DMS 273 (cell line): ENCODE data around the gene FILIP1.

Source experiments
- DNase-seq: peaks from one replicate; lab custom pipeline; 2025; ENCODE audit not compliant: unreplicated experiment; lab: John Stamatoyannopoulos, UW

Gene FILIP1

GRCh38 chr6:75279418-75279817 lies 214.2 kb downstream of the FILIP1 start:
- DNase-seq: no peak

DNA sequence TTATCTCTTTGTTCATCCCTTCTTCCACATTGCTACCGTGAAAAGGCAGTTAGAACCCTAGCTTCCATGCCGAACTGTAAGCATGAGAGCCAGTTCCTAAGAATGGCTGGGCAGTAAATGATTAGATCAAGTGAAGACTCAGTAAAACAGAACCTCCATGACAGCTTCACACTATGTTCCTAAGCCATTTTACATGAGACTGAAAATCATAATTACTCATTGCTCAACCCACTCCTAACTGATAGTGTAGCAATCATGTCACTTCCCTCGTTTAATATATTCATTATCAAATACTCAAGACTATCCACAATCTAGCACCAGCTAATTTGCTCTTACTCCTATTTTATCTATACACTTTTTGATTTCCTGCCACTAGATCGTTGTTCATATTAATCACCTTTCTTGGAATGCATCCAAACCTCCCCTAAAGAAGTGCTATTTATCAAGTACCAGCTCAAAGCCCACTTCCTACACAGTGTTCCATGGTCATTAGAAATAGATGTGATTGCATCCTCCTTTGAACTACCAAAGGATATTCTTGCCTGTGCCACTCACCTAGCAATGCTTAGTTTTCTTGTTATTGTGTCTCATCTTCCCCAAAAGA lies 215.0 kb downstream of the FILIP1 start:
- DNase-seq: no peak

GRCh38 chr6:75275067-75275466 lies 218.5 kb downstream of the FILIP1 start:
- DNase-seq: no peak

GRCh38 chr6:75273009-75273408 lies 220.6 kb downstream of the FILIP1 start:
- DNase-seq: no peak

DNA sequence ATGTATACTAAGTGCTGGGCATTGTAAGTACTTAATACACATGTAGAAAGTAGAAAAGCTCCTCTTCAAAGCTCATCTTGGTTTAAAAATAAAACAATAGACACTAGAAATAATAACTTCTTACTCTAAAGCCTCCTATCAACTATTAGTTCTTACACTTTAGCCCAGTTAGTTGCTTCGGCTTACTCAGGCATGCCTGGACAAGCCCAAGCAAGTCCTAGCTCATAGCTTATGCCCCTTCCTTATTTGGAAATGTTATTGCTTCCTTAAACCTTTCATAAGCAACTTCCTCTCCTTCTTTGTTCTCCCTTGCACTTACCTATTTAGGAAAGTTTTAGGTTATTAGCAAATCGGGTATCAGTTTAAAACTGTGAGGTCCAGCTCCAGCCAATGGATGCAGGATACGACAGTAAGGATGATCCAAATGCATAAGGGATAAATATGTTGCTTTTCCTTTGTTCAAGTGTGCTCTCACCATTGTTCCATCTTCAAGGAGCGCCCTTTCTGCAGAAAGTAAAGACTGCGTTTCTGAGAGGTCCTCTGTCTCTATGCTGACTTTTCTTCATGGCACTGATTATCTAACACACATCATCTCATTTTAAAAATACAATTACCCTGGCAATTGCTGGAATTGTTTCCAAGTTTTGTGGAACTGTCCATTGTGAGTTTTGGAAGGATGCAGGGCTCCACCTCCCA lies 221.3 kb downstream of the FILIP1 start:
- DNase-seq: peak; percentile 30

- DNase-seq: no peak
Observed at GRCh38 chr6:75268988-75269354, 224.6 kb downstream of the FILIP1 start.

DNA sequence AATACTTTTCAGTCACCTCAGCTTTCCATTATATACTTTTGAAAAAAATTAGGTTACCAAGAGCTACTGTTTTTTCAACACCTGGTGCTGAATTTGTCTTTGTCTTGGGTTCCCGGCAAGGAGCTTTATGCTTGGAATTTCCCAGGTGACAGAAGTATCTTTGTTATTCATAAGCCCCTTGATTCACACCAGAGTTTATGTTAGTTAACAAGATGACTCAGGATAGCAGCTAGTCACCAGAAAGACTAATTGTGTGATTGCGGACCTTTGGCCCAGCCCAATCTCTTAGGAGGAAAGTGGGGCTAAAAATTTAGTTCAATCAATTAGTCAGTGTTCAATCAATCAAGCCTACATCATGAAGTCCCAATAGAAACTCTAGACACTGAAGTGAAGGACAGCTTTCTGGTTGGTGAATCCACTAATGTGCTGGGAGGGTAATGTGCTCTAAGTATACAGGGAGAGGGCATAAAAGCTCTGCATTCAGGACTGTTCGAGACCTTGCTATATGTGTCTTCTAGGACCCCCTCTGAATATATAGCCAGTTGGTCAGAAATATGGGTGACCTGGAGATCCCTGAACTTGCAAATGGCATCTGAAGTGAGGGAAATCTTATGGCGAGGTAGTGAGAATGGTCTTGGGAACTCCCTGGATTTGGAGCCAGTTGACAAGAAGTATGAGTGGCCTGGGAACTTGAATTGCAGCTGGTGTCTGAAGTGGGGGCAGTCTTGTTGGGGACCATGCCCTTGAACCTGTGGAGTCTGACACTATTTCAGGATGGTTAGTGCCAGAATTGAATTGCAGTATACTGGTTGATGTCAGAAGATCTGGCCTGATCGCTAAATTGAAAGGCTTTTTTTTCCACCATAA lies 225.2 kb downstream of the FILIP1 start:
- DNase-seq: no peak

- DNase-seq: no peak
Observed at GRCh38 chr6:75267461-75267860, 226.1 kb downstream of the FILIP1 start.

GRCh38 chr6:75266716-75267291 lies 226.8 kb downstream of the FILIP1 start:
- peak; percentile 66 for DNase-seq

DNA sequence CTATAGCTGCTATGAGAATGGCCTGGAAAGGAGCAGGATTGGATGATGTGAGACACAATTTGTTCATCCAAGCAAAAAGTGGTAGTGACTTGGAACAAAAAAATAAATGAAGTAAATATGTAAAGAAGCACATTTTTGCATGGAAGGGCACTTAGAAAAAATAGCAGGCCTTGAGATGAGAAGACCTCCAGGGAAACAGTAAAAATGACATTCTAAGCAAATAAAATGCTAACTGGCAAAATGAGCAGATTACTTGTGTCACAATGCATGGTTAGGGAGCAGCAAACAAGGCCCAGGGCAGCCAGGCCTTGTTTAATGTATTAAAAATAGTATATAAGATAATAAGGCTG lies 230.2 kb downstream of the FILIP1 start:
- DNase-seq: no peak

- DNase-seq: no peak
Observed at GRCh38 chr6:75262716-75263400, 230.7 kb downstream of the FILIP1 start.

GRCh38 chr6:75261299-75261698 lies 232.3 kb downstream of the FILIP1 start:
- DNase-seq: no peak

- DNase-seq: no peak
Observed at GRCh38 chr6:75257343-75258087, 236.1 kb downstream of the FILIP1 start.

DNA sequence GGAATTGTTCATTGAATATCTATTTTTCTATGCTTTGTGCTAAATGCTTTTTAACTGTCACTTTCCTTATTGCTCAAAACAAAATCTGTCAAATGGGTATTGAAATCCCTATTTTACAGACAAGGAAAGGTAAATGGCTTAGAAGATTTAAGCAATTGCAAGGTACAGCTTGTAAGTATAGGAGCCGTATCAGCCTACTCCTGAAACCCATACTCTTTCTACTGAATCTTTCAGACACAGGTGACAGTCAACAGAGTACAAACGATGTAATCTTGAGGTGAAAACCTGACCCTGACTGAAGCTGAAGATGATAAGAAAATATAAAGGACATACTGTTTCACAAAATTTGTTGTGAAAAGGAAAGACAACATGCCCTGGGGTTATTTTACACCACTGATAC lies 243.0 kb downstream of the FILIP1 start:
- no peak for DNase-seq

GRCh38 chr6:75249837-75250236 lies 243.8 kb downstream of the FILIP1 start:
- no peak for DNase-seq

DNA sequence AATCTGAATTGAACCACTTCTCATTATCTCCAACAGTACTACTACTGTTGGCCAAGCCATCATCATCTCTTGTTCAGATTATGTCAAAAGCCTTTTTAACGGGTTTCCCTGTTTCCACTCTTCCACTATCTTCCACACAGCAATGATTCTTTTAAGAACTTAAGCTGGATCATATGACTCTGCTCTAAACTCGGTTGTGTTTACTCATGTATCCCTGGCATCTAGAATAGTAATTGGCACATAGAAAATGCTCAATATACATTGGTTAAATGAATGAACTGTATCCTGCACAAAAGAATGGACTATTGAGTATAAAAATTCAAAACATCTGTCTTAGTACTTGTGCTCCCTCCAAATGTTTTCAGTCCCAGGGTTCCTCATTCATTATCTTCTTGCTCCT lies 247.2 kb downstream of the FILIP1 start:
- no peak for DNase-seq

DNA sequence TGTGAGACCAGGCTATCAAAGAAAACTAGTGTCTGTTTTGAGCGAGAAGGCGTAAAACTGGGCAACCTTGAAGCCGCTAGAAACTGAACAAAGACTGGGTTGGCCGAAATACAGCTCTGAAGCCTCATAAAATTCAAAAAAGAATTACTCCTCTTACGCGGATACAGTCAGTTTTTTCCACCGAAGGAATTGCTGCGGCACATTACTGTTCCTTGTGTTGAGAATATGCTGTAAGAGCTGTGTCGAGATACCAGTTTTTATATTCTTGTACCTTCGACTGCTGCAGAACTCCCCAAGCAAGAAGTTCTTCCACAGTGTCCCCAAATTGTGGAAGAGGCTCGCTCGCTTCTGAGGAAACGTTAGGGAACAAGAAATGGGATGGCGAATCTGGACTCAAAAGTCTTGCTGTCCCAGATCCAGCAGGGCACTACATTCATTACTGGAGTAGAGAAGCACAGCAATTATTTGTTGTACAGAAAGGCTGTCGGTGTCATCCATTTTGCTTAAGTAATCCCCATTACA lies 249.5 kb downstream of the FILIP1 start:
- DNase-seq: peak; percentile 53

- DNase-seq: peak; percentile 98
Observed at GRCh38 chr6:75243333-75244062, 250.1 kb downstream of the FILIP1 start, which contains the start of gene COX7A2. Gene COX7A2, minus strand, starts transcription at chr6:75243801. Its CDS starts 67 bp downstream, at chr6:75243734.
